ENCODE data around the gene HS3ST1. TPM values are rescaled to one million over a fixed set of nuclear protein-coding genes. Genes with fewer than 3 reads are reported as not detected.

The HS3ST1 gene
- total RNA-seq, 1 donor from 2014 or later: 0.27 TPM

DNA sequence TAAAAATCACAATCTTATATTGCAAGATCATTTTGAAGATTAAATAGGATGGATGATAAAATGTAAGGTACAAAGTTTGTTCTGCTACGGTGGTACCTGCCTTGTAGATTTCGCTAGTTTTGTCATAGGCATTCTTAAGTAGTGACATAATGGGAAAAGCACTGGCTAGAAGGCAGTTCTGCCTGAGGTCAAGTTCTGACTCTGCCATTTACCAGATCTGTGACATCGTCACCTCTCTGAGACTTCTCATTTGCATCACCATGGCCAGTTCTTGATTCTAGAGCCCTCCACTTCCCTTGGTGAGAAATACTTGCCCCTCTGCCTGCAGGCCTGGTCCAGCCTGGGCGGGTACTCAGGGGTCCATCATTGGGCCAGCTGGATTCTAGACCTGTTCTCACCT lies 85.2 kb downstream of the HS3ST1 start:
- Mint-ChIP-seq H3K9me3 (ENCODE audit: unreplicated experiment) (peaks cover 14% of the 10 kb centered on the region), H3K27ac (ENCODE audit: unreplicated experiment) (no peak overlapping the region), H3K4me1 (ENCODE audit: unreplicated experiment) (no peaks in the 10 kb centered on the region), H3K27me3 (ENCODE audit: unreplicated experiment) (no peaks in the 10 kb centered on the region), H3K4me3 (ENCODE audit: unreplicated experiment) (no peak overlapping the region), H3K36me3 (ENCODE audit: unreplicated experiment) (no peaks in the 10 kb centered on the region)
- no peak for DNase-seq (ENCODE audit: extremely low spot score, unreplicated experiment)
- TF ChIP-seq CTCF (IDR thresholded peaks at IDR 0.05): no peak

Small RNA genes within 50 kb of the gene (microRNA-seq; reads per million reads assigned to microRNA genes)
- not detected for gene MIR572 (ENCODE audit: unreplicated experiment)
